ENCODE measurements around the gene PPP1R12C.

The PPP1R12C gene

GRCh38 chr19:55058781-55059610, 58.4 kb downstream of the PPP1R12C start:
- H3K9ac ChIP-seq (ENCODE audit: low read length): no peak overlapping the region
- H3K27ac ChIP-seq (ENCODE audit: low read depth, low read length): no peak overlapping the region
- H3K36me3 ChIP-seq (ENCODE audit: insufficient read depth, low read length): peaks cover 31% of the 10 kb centered on the region
- no peak overlapping the region for H3K4me3 ChIP-seq (ENCODE audit: low read depth in 1 of 2, low read length in 2 of 2)
- no peaks in the 10 kb centered on the region for H3K27me3 ChIP-seq (ENCODE audit: control insufficient read depth in 1 of 2, insufficient read depth in 2 of 2, low read length in 2 of 2)
- H3K9me3 ChIP-seq (ENCODE audit: low read length): no peaks in the 10 kb centered on the region
- H3K4me1 ChIP-seq (ENCODE audit: insufficient read depth, low read length): no peaks in the 10 kb centered on the region

GRCh38 chr19:55056827-55057226, 60.6 kb downstream of the PPP1R12C start:
- H3K36me3 ChIP-seq (ENCODE audit: insufficient read depth, low read length): peaks cover 35% of the 10 kb centered on the region
- H3K4me3 ChIP-seq (ENCODE audit: low read depth in 1 of 2, low read length in 2 of 2): no peak overlapping the region
- no peaks in the 10 kb centered on the region for H3K4me1 ChIP-seq (ENCODE audit: insufficient read depth, low read length)
- no peaks in the 10 kb centered on the region for H3K27me3 ChIP-seq (ENCODE audit: control insufficient read depth in 1 of 2, insufficient read depth in 2 of 2, low read length in 2 of 2)
- no peak overlapping the region for H3K27ac ChIP-seq (ENCODE audit: low read depth, low read length)
- no peak overlapping the region for H3K9ac ChIP-seq (ENCODE audit: low read length)
- H3K9me3 ChIP-seq (ENCODE audit: low read length): no peaks in the 10 kb centered on the region

DNA sequence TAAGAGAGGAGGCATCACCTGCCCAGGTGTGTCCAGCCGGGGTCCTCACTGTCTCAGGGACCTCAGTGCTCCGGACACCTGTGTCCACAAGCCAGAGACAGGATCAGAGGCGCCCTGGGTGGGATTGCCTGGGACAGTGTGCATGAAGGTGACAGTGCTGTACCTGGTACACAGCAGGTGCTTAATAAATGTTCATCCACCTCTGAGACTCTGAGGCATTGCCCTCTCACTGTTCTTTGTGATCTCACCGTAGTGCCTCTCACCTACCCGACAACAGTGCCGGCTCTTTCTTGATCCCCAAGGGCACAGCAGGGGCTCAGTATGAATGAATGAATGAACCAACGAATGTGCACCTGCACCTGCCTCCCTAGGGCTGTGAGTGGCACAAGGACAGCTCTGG, 63.7 kb downstream of the PPP1R12C start:
- H3K27me3 ChIP-seq (ENCODE audit: control insufficient read depth in 1 of 2, insufficient read depth in 2 of 2, low read length in 2 of 2): no peaks in the 10 kb centered on the region
- no peaks in the 10 kb centered on the region for H3K4me1 ChIP-seq (ENCODE audit: insufficient read depth, low read length)
- peaks cover 43% of the 10 kb centered on the region for H3K36me3 ChIP-seq (ENCODE audit: insufficient read depth, low read length)
- H3K27ac ChIP-seq (ENCODE audit: low read depth, low read length): no peak overlapping the region
- no peaks in the 10 kb centered on the region for H3K9me3 ChIP-seq (ENCODE audit: low read length)
- no peak overlapping the region for H3K9ac ChIP-seq (ENCODE audit: low read length)
- H3K4me3 ChIP-seq (ENCODE audit: low read depth in 1 of 2, low read length in 2 of 2): no peak overlapping the region

- no peaks in the 10 kb centered on the region for H3K4me1 ChIP-seq (ENCODE audit: insufficient read depth, low read length)
- no peak overlapping the region for H3K9ac ChIP-seq (ENCODE audit: low read length)
- no peaks in the 10 kb centered on the region for H3K9me3 ChIP-seq (ENCODE audit: low read length)
- peaks cover 48% of the 10 kb centered on the region for H3K36me3 ChIP-seq (ENCODE audit: insufficient read depth, low read length)
- no peak overlapping the region for H3K4me3 ChIP-seq (ENCODE audit: low read depth in 1 of 2, low read length in 2 of 2)
- no peaks in the 10 kb centered on the region for H3K27me3 ChIP-seq (ENCODE audit: control insufficient read depth in 1 of 2, insufficient read depth in 2 of 2, low read length in 2 of 2)
- no peak overlapping the region for H3K27ac ChIP-seq (ENCODE audit: low read depth, low read length)
Observed at GRCh38 chr19:55050749-55051532, 66.5 kb downstream of the PPP1R12C start.

GRCh38 chr19:55048446-55048845, 69.0 kb downstream of the PPP1R12C start:
- Histone ChIP-seq H3K27me3 (ENCODE audit: control insufficient read depth in 1 of 2, insufficient read depth in 2 of 2, low read length in 2 of 2) (no peaks in the 10 kb centered on the region), H3K9me3 (ENCODE audit: low read length) (no peaks in the 10 kb centered on the region), H3K27ac (ENCODE audit: low read depth, low read length) (no peak overlapping the region), H3K36me3 (ENCODE audit: insufficient read depth, low read length) (peaks cover 50% of the 10 kb centered on the region), H3K4me3 (ENCODE audit: low read depth in 1 of 2, low read length in 2 of 2) (no peak overlapping the region), H3K9ac (ENCODE audit: low read length) (no peak overlapping the region), H3K4me1 (ENCODE audit: insufficient read depth, low read length) (no peaks in the 10 kb centered on the region)

DNA sequence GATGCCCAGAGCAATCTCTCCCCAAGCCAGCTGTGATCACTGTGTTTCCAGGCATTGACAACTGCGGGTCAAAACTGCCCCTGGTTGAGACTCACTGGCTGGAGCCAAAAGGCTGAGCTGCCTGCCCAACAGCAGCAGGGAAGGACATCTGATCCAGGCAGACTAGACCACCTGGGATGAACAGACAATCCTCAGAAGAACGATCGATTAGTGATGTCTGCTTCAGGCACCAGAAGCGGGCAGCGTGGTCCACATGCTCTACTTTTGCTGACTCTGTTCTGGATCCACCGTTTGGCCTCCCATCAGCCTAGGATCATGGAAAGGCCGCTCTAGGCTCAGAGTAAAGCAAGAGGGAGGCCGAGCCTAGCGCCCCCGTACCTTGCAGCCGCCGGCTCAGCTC, 69.5 kb downstream of the PPP1R12C start:
- H3K4me1 ChIP-seq (ENCODE audit: insufficient read depth, low read length): no peaks in the 10 kb centered on the region
- H3K27ac ChIP-seq (ENCODE audit: low read depth, low read length): no peak overlapping the region
- H3K27me3 ChIP-seq (ENCODE audit: control insufficient read depth in 1 of 2, insufficient read depth in 2 of 2, low read length in 2 of 2): no peaks in the 10 kb centered on the region
- peaks cover 50% of the 10 kb centered on the region for H3K36me3 ChIP-seq (ENCODE audit: insufficient read depth, low read length)
- no peaks in the 10 kb centered on the region for H3K9me3 ChIP-seq (ENCODE audit: low read length)
- H3K4me3 ChIP-seq (ENCODE audit: low read depth in 1 of 2, low read length in 2 of 2): no peak overlapping the region
- H3K9ac ChIP-seq (ENCODE audit: low read length): no peak overlapping the region

DNA sequence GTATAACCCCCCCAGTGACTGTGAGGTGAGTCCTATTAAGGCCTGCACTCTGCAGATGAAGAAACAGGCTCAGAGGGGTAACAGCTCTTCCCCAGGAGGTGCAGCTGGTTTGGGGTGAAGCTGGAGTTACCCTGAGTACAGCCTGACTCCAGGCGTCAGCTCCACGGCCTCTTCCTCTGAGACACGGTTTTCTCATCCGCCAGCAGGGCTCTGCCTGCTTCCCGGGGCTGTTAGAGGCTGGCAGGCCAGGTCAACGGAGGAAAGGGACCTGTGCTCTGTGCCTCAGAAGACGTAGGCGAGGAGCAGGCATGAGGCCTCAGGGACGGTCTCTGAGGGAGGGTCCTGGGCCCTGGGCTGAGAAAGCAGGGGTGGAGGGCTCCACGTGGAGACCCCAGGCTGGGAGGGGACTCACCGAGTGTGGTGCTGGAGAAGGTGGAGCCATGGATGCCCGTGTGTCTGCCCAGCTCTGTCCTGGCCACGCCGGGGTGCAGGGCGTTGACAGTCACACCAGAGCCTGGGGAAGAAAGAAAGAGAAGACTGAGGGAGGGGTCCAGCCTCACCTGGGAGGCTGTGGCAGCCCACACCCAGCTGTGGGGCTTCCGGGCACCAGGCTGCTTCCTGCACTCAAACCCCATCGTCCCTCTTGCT, 70.3 kb downstream of the PPP1R12C start:
- Histone ChIP-seq H3K9me3 (ENCODE audit: low read length) (no peaks in the 10 kb centered on the region), H3K36me3 (ENCODE audit: insufficient read depth, low read length) (peaks cover 50% of the 10 kb centered on the region), H3K9ac (ENCODE audit: low read length) (no peak overlapping the region), H3K27me3 (ENCODE audit: control insufficient read depth in 1 of 2, insufficient read depth in 2 of 2, low read length in 2 of 2) (no peaks in the 10 kb centered on the region), H3K27ac (ENCODE audit: low read depth, low read length) (no peak overlapping the region), H3K4me1 (ENCODE audit: insufficient read depth, low read length) (no peaks in the 10 kb centered on the region), H3K4me3 (ENCODE audit: low read depth in 1 of 2, low read length in 2 of 2) (no peak overlapping the region)

- no peak overlapping the region for H3K4me3 ChIP-seq (ENCODE audit: low read depth in 1 of 2, low read length in 2 of 2)
- H3K27ac ChIP-seq (ENCODE audit: low read depth, low read length): no peak overlapping the region
- H3K36me3 ChIP-seq (ENCODE audit: insufficient read depth, low read length): peaks cover 39% of the 10 kb centered on the region
- H3K4me1 ChIP-seq (ENCODE audit: insufficient read depth, low read length): no peaks in the 10 kb centered on the region
- H3K9ac ChIP-seq (ENCODE audit: low read length): no peak overlapping the region
- no peaks in the 10 kb centered on the region for H3K27me3 ChIP-seq (ENCODE audit: control insufficient read depth in 1 of 2, insufficient read depth in 2 of 2, low read length in 2 of 2)
- H3K9me3 ChIP-seq (ENCODE audit: low read length): no peaks in the 10 kb centered on the region
Observed at GRCh38 chr19:55044771-55045716, 72.4 kb downstream of the PPP1R12C start.

GRCh38 chr19:55044286-55044685, 73.2 kb downstream of the PPP1R12C start:
- no peak overlapping the region for H3K4me3 ChIP-seq (ENCODE audit: low read depth in 1 of 2, low read length in 2 of 2)
- H3K4me1 ChIP-seq (ENCODE audit: insufficient read depth, low read length): no peaks in the 10 kb centered on the region
- H3K9ac ChIP-seq (ENCODE audit: low read length): no peak overlapping the region
- H3K27me3 ChIP-seq (ENCODE audit: control insufficient read depth in 1 of 2, insufficient read depth in 2 of 2, low read length in 2 of 2): no peaks in the 10 kb centered on the region
- no peaks in the 10 kb centered on the region for H3K9me3 ChIP-seq (ENCODE audit: low read length)
- peaks cover 38% of the 10 kb centered on the region for H3K36me3 ChIP-seq (ENCODE audit: insufficient read depth, low read length)
- no peak overlapping the region for H3K27ac ChIP-seq (ENCODE audit: low read depth, low read length)

- no peak overlapping the region for H3K27ac ChIP-seq (ENCODE audit: low read depth, low read length)
- no peaks in the 10 kb centered on the region for H3K27me3 ChIP-seq (ENCODE audit: control insufficient read depth in 1 of 2, insufficient read depth in 2 of 2, low read length in 2 of 2)
- no peaks in the 10 kb centered on the region for H3K4me1 ChIP-seq (ENCODE audit: insufficient read depth, low read length)
- H3K9me3 ChIP-seq (ENCODE audit: low read length): no peaks in the 10 kb centered on the region
- H3K36me3 ChIP-seq (ENCODE audit: insufficient read depth, low read length): peaks cover 26% of the 10 kb centered on the region
- no peak overlapping the region for H3K9ac ChIP-seq (ENCODE audit: low read length)
- H3K4me3 ChIP-seq (ENCODE audit: low read depth in 1 of 2, low read length in 2 of 2): no peak overlapping the region
Observed at GRCh38 chr19:55042688-55043087, 74.7 kb downstream of the PPP1R12C start.

DNA sequence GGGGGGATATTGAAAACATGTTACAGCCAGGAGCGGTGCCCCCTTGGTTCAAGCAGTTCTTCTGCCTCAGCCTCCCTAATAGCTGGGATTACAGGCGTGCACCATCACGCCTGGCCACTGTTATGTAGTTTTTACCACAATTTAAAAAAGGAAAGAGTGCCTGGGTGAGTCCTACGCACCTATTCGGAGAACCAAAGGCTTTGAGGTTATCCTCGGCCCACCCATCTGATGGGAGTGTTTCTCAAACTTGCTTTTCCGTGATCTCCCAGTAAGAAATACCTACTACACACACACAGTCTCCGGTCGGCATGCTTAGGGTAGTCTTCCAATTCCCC, 75.1 kb downstream of the PPP1R12C start:
- no peak overlapping the region for H3K27ac ChIP-seq (ENCODE audit: low read depth, low read length)
- H3K36me3 ChIP-seq (ENCODE audit: insufficient read depth, low read length): peaks cover 22% of the 10 kb centered on the region
- no peaks in the 10 kb centered on the region for H3K27me3 ChIP-seq (ENCODE audit: control insufficient read depth in 1 of 2, insufficient read depth in 2 of 2, low read length in 2 of 2)
- H3K4me1 ChIP-seq (ENCODE audit: insufficient read depth, low read length): no peaks in the 10 kb centered on the region
- no peaks in the 10 kb centered on the region for H3K9me3 ChIP-seq (ENCODE audit: low read length)
- no peak overlapping the region for H3K9ac ChIP-seq (ENCODE audit: low read length)
- H3K4me3 ChIP-seq (ENCODE audit: low read depth in 1 of 2, low read length in 2 of 2): no peak overlapping the region

Data from muscle layer of colon (tissue), 2 donors.